LHCN-M2 (cell line): ENCODE results near the gene TEAD2. TPM values are rescaled to one million over a fixed set of nuclear protein-coding genes. Genes with fewer than 3 reads are reported as not detected.

Experiments
- DNase-seq: peaks from one replicate; pipeline ENCODE4 v3.0.0-alpha.2; 2012; ENCODE audit warnings: low read depth
- polyA plus RNA-seq: library from polyadenylated mRNA; unstranded; fragments of >200 nt; gene quantifications from one replicate; pipeline ENCODE4 v1.2.1, GENCODE V29; 2012; ENCODE audit warnings: missing spikeins
- total RNA-seq: library from RNA; depleted of rRNA; stranded (reverse); fragments of >200 nt; gene quantifications from 2 replicates; pipeline ENCODE4 v1.2.3, GENCODE V29; 2014; rRNA removed

The TEAD2 gene
- 36.9 and 39.4 TPM in 2 replicates for total RNA-seq
- polyA plus RNA-seq: 37.9 TPM

DNA sequence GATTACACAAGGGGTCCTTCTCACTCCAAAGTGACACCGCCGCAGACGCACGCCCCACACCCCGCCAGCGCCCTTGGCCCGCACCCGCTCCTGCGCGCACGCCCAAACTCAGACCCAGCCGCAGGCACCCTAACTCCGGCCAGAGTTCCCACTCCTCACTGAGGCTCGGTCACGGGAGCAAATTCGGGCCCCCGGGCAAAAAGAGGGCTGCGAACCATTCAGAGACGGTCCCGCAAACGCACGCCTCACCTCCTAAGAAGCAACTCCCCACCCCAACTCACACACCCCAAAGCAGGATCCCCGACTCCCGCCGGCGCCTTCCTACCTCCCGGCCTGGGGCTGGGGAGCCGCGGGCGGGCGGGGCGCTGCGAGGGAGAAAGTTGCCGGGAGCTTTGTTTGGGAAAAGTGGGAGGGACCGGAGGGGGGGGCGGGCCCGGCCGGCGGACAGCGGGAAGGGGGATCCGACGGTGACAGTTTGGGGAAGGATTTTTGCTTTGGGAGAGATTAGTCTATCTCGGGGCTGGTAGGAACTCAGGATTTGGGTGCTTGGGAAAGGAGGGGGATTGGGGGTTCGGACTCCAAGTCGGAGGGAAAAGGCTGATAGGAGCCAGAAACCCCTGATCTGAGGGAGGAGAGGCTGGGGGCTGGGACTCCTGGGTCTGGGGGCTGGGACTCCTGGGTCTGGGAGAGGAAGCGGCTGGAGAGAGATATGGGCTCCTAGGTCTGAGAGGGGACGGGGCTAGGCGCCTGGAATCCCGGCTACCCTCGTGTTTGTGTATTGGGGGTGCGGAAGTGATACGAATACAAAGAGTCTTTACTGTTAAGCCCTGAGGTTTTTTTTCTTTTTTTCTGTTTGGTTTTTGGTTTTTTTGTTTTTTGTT lies at the start of gene TEAD2:
TEAD2 (minus strand) TSS at position 369 of the 881 bp plus-strand sequence. CDS start 2,341 bp downstream, outside the sequence.
- DNase-seq: peak; percentile 64

DNA sequence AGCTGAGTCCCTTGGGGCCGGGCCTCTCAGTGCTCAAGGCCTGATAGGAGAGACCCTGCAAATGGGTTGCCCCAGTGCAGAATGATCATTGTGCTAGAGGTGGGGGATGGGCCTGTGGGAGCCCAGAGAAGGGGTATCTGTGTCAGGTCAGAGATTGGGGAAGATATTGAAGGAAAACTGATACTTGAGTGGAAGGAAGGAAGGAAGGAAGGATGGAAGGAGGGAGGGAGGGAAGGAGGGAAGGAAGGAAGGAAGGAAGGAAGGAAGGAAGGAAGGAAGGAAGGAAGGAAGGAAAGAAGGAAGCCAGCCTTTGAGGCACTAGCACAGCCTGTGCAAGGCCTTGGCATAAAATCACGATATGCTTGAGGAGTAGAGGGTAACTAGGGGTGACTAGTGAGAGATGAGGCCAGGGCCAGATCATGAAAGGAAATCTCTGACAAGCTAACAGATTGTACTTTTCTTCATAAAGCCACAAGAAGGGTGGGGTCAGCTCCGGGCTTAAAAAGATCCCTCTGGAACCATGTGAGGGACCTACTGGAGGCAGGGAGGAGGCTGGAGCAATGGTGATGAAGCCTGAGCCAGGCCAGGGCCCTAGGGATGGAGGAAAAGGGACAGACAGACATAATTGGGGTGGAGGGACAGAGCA lies 49.6 kb upstream of the TEAD2 start:
- no peak for DNase-seq

DNA sequence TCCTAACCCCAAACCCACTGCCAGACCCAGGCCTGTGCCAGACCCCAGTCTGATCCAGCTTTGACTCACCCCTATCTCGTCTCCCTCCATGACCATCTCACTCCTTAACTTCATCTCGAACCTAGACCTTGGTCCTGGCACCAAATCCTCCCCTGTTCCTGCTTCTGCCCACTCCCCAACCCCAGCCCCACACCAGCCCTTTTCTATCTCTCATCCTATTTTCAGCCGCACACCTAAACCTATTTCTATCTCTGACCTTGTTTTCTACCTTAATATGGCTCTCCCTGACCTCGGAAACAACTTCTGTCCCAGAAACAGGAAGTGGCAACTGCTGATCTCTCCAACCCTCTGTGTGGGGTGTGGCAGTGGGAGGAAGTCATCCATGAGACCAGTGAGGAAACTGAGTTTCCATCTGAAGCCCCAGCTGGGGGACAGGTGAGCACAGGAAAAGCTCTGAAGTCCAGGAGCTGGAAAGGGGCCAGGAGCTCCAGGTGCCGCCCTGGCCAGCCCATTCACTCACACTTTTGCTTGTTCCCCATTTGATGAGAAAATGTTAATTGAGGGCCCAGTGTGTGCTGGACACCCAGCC lies 47.3 kb upstream of the TEAD2 start:
- DNase-seq: no peak

DNA sequence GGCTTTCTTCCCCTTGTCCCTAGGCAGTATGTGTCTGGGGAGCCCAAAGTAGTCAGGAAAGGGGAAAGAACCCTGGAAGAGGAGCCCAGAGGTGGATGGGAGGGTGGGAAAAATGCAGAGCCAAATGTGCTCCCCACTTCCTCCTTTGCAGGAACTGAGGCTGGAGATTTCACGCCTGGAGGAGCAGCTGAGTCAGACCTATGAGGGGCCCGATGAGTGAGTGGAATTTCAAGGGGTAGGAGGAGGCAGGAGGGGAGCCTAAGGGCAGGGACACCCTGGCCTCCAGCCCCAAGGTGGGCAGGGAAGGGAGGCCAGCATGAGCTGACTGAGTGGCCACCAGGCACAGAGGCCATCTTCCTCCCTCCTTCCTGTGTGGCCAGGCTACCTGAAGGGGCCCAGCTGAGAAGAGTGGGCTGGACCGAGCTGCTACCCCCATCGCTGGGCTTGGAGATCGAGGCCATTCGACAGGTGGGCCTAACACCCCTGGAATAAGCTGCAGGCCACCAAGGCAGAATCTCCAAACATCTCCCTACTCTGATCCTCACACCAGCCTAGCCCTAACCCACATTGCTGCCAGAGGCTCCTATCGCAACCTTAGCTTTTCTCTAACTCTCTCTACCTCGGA lies 46.7 kb upstream of the TEAD2 start:
- DNase-seq: no peak

DNA sequence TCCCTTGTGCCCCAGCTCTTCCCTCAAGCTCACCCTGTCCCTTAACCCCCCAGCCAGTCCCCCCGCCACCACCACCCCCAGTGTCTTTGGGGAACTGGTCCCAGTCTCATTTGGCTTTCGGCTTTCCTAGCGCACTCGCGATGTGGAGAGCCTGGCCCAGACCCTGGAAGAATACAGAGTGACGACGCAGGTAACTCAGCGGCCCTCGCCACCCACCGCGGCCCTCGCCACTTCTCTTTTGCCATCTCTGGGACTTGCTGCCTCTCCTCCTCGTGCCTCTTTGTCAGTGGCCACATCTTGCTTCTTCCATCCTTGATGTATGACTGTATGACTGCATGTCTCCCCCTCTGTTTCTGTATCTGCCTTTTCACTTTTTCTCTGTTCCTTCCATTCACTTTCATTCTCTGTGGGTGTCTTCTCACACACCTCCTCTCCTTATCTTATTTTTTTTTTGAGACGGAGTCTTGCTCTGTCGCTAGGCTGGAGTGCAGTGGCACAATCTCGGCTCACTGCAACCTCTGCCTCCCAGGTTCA lies 45.3 kb upstream of the TEAD2 start:
- no peak for DNase-seq

DNA sequence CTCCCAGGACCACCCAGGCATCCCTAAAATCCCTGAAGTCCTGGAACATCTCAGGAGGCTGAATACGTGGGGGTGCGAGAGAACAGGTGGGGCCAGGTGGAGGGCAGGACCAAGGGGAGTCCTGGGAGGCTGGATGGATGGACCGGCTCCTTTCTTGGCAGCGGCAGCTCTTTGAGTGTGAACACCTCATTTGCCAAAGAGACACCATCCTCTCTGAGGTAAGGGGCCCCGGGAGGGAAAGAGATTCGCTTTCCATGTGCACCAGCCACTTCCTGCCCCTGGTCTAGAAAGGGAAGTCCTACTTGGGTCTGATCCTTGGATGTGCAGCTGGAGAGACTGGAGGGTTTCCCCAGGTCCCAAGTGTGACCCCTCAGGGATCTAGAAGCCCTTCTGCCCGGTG lies 44.9 kb upstream of the TEAD2 start:
- no peak for DNase-seq

DNA sequence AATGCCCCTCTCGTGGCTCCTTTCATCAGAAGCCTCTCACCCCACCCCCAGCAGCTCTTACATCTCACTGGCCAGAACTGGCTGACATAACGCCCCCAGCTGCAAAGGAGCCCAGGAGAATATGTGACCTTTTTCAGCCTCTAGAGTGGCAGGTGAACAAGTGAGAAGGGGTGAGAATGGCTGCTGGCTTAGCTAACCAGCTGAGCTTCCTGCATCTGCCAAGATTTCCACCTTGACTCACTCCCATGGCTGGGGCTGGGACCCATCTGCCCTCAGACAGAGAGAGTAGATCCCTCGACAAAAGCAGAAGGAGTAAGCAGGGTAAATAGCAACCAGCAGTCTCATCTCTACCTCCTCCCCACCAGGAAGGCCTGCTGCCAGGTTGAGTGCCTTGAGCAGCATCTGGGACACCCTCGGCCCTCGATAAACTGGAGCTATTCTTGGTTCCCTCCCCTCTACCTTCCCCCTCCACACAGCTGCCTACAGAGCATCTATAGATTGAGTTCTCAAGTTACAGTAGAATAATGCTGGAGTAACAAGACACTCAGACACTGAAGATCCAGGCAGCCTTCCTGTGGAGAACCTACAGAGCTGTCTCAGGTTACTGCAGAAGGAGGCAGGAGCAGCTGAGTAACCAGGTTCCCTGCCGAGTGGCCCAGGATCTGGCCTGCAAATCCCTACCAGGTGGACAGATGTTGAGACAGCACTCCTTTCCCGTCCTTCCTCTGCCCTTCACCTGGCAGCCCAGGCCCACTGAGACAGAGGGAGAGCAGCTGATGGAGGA lies 41.4 kb upstream of the TEAD2 start:
- DNase-seq: no peak

DNA sequence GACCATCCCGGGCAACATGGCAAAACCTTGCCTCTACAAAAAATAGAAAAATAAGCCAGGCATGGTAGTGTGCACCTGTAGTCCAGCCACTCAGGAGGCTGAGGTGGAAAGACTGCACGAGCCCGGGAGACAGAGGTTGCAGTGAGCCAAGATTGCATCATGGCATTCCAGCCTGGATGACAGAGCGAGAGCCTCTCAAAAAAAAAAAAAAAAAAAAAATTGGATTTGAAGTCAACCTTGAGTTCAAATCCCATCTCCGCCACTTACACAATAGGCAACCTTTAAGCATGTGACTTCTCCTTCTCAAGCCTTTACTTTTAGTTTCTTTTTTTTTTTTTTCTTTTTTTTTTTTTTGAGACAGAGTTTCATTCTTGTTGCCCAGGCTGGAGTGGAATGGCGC lies 37.8 kb upstream of the TEAD2 start:
- no peak for DNase-seq

DNA sequence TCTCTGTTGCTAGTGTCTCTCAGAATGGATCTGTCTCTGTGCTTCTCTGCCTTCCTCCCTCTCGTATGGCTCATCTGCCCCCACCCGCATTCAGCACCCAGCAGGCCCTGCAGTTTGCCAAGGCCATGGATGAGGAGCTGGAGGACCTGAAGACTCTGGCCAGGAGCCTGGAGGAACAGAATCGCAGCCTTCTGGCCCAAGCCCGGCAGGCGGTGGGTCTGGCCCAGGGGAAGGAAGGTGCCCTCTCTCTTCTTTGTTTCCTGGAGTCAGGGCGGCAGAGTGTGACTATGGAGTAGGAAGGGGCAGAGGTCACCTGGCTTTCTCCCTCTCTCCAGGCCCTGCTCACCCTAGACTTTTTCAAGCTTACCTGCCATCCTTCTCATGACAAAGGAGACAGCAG lies 36.7 kb upstream of the TEAD2 start:
- DNase-seq: no peak

DNA sequence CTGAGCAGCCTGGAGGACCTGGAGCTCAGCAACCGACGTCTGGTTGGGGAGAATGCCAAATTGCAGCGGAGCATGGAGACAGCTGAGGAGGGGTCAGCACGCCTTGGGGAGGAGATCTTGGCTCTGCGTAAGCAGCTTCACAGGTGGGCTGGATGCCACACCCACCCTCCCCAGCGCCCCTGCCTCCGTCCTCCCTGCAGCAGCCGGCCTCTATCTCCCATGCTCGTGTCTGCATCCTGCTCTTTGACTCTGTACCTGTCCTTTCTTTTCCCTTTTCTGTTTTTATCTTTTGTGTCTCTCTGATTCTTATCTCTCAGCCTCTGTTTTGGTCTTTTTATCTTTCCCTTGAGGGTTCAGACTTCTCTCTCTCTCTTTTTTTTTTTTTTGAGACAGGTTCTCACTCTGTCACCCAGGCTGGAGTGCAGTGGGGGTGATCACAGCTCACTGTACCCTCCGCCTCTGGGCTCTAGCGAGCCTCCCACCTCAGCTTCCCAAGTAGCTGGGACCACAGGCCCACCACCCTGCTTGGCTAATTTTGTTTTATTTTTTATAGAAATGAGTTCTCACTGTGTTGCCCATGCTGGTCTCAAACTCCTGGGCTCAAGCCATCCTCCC lies 35.9 kb upstream of the TEAD2 start:
- no peak for DNase-seq

DNA sequence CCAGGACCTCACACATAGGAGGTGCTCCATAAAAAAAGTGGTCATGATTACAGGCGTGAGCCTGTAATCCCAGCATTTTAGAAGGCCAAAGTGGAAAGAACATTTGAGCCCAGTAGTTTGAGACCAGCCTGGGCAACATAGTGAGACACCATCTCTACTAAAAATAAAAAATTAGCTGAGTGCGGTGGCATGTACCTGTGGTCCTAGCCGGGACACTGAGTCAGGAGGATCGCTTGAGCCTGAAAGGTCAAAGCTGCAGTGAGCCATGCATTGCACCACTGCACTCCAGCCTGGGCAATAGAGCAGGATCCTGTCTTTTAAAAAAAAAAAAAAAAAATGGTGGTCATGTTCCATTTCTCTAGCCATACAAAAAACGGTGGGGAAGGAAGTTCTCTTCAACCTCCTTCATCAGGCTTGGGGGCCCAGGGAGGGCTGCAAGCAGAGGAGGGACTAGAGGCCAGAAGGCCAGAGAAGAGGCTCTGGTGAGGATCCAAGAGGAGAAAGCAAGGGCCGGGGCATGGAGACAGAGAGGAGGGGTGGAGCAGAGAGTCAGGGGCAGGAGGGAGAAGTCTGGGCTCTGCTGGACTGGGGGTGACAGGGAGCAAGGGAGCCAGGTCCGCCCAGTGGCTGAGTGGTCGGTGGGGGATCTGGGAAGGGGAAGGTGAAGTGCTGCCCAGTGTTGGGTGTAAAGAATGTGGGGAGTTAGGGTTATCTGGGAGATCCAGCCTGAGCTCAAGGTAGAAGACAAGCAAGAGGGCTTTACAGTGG lies 34.7 kb upstream of the TEAD2 start:
- DNase-seq: no peak

DNA sequence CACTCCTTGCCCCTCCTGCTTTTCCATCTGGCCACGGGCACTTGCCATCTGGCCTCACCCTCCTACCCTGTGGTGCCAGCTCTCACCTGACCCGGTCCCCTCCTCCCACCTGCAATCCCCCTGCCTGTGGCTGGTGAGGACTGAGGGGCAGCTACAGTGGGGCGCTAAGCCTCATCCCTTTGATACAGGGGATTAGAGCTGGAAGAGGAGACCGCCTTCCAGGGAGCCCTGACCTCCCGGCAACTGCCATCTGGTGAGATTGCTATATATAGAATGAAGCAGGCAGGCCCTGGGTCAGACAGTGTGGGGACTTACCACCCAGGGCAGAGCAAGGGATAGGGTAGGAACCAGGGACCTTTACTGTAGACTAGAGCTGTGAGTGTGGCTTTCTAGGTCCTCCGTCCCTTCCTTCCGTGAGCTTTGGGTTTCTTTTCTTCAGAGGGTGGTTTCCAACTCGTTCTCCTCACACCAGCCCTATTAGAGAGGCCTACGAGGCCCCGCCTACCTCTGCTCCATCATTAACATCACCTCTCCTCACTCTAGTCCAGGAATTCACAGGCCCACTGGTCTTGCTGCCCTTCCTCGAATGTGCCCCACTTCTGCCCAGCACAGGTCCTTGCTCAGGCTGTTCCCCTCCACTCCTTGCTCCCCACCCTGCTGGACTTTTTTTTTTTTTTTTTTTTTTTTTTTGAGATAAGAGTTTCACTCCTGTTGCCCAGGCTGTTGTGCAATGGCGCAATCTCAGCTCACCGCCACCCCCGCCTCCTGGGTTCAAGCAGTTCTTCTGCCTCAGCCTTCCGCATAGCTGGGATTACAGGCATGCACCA lies 33.6 kb upstream of the TEAD2 start:
- no peak for DNase-seq

DNA sequence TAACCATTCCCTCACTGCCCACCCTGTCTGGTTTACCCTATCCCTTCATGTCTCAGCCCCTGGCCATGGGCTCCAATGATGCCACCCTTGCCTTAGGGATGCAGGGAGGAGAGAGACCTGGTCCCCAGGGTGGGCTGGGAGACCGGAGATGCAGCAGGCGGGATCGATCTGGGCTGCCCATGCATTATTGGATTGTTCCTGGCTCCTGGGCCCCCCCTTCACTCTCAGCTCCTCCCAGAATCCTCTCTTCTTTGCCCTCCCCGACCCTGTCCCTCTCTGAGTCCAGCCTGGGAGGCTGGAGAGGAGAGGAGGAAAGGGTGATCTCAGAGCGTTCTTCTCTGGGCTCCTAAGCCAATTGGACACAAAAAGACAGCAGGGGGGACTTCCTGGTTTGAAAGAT lies 31.7 kb upstream of the TEAD2 start:
- DNase-seq: no peak

DNA sequence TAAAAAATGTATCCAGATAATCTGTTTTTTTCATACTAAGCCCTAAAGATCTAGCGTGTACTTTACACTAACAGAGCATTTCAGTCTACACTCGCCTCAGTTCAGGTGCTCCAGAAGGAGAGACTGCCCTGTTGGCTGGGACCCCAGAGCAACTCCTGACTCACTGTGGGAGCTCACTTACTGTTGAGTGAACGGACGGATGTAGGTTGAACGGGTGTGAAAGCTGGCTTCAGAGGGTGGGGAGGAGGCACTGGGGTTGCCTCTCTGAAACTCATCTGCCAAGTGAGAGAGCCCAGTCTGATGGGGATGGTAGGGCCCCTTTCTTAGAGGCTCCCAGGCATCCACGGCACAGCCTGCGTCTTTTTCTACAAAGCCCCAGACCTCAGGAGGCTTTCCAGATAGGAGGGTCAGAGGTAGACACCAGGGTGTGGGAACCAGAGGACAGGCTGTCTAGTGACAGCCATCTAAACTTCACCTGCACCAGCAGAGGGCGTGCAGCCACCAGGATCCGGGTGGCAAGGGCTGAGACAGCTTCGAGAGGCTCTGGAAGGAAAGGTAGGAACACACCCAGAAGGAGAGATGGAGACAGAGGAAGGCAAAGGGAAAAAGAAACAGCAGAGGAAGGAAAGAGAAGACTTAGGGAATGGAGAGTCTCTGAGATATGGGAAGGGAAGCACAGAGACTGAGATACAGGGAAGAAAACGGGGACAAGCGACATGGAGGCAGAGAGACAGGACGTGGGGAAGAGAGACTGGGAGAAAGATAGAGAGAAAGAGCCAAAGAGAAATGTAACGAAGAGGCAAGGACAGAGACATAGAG lies 29.6 kb upstream of the TEAD2 start:
- peak; percentile 55 for DNase-seq

DNA sequence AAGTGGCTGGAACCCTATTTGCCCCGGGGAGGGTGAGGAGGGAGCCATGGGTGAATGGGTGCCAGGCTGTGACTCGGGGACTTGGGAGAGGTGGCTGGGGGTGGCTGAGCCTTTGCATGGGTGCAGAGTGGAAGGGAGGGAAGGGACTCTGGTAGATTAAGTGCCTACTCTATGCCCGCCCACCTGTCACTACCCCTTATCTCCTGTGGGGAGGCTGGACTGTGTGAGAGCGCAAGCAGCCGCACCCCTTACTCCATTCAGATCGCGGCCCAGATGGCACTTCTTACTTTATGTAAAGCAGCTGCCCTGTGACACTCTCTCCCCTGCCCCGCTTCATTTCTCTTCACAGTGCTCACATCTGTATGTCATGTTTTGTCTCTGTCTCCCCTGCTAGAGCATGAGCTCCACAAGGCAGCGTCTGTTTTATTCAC lies 28.7 kb upstream of the TEAD2 start:
- DNase-seq: no peak

DNA sequence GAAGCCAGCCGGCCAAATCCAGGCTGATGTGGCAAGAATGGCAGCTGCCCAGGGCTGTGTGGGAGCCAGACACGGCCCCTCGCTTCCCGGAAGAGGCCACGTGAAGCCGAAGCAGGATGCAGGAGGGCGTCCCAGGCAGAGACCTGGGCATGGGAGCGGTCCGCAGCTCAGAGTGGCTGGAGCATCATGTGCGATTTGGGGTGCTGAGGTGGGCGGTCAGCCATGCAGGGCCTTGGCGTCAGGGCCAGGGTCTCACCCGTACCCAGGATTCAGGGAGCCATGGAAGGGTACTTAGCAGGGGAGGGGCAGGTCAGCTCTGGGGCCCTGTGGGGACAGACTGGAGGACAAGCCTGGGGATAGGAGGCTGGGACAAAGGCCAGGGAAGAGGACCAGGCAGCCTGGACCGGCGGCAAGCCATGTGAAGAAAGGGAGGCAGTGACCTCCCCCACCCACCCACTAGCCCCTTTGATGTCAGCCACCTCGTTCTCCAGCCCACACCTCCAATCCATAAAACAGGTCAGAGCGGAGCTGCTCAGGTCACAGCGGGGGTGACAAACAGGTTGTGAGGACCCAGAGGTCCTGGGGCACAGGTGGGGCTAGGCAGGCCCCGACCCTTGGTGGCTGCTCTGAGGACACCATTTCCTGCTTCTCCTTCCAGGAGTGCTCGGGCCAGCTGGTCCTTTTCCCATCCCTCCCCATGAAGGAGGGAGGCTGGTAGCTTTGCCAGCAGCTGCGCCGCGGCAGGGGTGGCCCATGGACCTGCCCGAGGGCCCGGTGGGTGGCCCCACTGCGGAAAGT lies 28.1 kb upstream of the TEAD2 start:
- DNase-seq: no peak

DNA sequence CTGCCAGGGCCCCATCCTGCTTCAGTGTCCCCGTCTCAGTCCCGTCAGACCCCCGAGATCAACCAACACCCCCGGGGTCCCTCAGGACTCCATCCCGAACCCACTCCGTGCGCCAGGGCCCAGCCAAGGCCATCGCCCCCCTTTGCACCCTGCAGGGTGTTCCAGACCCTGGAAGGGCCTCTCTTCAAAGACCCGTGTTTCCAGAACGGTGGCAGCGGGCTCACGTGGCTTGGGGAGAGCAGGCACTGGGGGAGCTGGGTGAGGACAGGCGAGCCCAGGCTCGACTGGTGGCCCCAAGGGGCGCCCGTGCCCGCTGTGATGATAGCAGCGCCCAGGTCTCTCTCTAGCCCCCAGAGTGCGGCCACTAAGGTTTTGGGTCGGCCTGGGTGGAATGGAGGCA lies 27.2 kb upstream of the TEAD2 start:
- DNase-seq: no peak
